DMS153 treated with DMSO at 0.1 percent for 48 hours (cell line): Measurements from ENCODE around the gene GRAMD2A.
"Not testable (repeated sequence)": the region's sequence is repeated elsewhere in the genome, so short reads cannot be mapped to it uniquely, and the experiment has no call there.

Source experiments
- DNase-seq: peaks from one replicate; lab custom pipeline; 2025; ENCODE audit not compliant: unreplicated experiment; lab: John Stamatoyannopoulos, UW

The GRAMD2A gene

DNA sequence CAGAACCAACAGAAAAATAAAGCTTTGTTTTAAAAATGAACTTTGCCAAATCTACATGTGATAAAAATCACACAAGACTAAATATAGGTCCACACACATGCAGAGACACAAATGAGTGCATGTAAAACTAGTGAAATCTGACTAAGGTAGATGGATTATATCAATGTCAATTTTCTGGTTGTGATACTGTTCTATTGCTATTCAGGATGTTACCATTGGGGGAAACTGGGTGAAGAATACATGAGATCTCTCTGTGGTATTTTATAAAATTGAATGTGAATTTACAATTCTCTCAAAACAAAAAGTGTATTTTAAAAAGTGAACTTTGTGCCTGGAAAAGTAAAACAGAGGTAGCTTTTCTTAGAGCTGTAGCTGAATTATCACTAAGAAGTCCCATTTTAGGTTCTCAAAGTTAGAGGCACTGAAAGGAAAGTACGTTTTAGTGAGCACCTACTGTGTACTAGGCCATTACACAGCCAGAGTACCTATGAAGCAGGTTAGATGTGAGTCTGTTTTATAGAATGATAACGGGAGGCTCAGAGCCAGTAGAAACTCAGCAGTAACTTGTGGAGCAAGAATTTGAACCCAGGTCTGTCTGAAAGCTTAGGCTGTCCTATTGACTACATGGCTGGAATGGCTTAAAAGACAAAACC, 8.2 kb downstream of the GRAMD2A start:
- no peak for DNase-seq

DNA sequence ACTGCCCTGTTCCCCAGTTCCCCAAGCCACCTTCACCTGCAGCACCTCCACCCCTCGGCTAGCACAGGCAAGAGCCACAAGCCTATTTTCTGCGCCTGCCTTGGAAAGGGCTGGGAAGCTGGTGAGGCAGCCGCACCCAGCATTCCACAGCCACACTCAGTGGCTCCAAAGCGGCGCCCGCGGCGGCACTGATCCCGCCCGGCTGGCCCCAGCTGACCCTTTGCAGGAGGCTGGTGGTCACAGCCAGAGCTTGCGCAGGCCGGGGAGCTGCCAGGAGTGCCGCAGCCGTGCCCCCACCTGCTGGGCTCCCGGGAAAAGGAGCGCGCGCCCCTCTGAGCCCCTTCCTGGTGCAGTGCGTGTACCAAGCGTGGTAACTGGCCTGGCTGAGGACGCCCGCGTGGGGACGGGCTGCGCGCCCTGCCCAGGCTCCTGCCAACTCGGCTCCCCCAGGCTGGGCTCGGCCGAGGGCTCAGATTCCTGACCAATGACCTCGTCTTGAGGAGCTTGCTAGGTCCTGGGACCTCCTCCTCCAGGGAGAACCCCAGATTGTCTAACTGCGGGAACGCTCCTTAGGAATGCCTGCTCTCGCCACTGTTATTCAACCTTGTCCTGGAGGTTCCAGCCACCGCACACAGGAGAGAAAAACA, 13.3 kb downstream of the GRAMD2A start:
- no peak for DNase-seq

DNA sequence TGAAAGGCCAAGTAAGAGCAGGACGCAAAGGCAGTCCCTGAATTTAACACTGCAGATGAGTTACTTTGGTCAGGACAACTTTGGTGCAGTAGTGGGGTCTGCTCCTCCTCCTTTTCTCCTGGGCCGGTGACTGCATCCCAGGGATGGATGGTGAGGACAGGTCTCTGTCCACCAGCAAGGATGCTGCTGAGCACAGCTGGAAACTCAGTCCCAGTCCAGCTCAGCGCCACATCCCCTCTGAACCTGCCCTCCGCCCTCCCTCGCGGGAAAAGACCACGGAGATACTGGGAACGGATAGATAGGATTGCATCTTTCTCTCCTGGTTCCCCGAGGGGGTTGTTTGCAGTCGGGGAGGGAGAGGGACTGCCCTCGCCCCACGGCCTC, 13.8 kb downstream of the GRAMD2A start:
- no peak for DNase-seq

GRCh38 chr15:72182673-72183072, 14.9 kb downstream of the GRAMD2A start:
- no peak for DNase-seq

GRCh38 chr15:72182244-72182643, 15.3 kb downstream of the GRAMD2A start:
- no peak for DNase-seq

GRCh38 chr15:72180761-72181324, 16.7 kb downstream of the GRAMD2A start:
- DNase-seq, result no peak

GRCh38 chr15:72179950-72180581, 17.5 kb downstream of the GRAMD2A start:
- no peak for DNase-seq

GRCh38 chr15:72178976-72179585, 18.5 kb downstream of the GRAMD2A start:
- DNase-seq, result no peak

DNA sequence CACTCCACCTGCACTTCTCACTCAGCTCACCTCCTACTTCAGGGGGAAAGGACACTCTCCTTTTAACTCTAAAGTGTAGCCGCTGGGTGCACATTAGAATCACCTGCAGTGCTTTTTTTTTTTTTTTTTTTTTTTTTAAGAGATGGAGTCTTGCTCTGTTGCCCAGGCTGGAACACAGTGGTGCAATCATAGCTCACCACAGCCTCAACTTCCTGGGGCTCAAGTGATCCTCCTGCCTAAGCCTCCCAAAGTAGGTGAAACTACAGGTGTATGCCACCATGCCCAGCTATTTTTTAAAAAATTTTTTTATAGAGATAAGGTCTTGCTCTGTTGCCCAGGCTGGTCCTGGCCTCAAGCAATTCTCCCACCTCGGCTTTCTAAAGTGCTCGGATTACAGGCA, 20.8 kb downstream of the GRAMD2A start:
- no peak for DNase-seq

DNA sequence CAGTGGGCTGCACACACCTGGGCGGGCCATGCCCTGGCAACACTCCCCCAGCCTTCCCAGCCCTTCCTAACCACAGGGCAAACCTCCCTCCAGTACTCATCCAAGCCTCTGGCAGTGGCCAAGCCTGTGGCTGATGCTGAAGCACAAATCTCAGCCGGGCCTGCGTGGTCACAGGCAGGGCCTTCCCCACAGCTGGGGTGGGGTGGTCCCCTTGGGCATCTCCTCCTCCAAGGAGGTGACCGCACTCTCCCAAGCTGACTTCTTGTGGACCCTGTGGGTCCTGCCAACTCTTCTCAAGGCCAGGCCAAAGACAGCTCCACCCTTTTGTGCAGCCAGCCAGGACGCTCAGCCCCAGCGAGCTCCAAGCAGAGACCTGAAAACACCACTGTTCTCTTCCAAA, 21.4 kb downstream of the GRAMD2A start:
- DNase-seq, result no peak

GRCh38 chr15:72175186-72176044, 22.2 kb downstream of the GRAMD2A start:
- no peak for DNase-seq

DNA sequence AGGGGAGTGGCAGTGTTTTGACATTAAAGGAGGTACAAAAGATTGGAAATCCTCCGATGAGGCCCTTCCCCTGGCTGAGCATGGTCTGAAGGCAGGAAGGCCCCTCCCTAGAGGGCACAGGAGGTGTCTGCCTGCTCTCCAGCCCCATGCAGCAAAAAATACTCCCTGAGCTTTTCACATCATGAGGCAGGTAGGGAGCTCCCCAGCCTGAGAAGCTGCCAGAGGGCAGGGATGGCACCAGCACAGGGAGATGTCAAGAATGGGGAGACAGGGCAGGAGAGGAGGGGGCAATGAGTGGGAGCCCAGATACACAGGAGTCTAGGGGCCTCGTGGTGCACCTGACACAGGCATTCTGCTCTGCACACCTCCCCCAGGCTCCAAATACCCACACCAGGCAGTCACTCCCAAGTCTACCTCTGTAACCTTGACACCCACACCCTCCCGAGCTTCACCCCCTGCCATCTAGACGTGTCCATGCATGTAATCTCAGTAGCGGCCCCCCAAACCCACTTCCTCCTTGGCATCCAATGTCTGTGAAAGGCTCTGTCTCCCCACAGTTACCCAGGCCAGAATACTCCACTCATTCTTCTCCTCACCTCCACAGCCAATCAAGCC, 22.9 kb downstream of the GRAMD2A start:
- DNase-seq, result no peak

- DNase-seq, result no peak
Observed at GRCh38 chr15:72173864-72174550, 23.6 kb downstream of the GRAMD2A start.

GRCh38 chr15:72173401-72173800, 24.2 kb downstream of the GRAMD2A start:
- DNase-seq, result no peak

DNA sequence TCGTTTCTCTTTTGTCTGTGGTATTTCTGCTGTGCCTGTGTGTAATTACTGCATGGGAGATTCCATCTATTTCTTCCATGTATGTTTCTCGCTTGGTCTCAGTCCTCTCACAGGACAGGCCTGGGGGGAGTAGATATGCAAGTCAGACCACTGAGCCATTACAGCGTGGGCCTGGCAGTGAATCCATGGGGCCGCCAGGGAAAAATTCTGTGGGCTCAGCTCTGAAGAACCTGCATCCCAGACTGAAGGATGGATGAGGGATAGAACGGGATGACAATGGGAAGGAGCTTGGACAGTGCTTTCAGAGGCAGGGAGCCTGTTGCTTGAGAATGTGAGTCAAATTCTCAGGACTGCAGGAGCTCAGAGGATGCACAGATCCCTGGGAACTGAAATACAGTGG, 24.8 kb downstream of the GRAMD2A start:
- DNase-seq, result no peak

GRCh38 chr15:72171978-72172377, 25.6 kb downstream of the GRAMD2A start:
- DNase-seq, result not testable (repeated sequence)

DNA sequence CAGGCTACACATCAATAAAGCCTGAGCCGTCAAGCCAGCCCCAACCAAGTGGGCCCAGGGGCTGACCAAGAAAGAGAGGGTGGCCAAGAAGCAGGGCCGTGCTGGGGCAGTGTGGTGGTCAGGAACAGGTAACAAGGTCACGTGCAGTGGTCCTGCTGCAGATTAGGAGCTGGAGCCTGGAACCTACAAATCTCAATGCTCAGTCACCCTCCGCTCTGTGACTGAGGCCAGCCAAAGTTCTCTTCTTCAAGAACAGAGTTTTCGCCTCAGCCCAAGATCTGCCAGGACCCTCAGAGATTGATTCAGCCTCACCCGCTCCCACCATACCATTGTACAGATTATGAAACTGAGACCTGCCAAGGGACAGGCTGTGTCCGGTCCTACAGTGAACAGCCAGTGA, 26.9 kb downstream of the GRAMD2A start:
- no peak for DNase-seq

GRCh38 chr15:72169921-72170611, 27.5 kb downstream of the GRAMD2A start:
- DNase-seq, result no peak

- DNase-seq, result no peak
Observed at GRCh38 chr15:72169236-72169920, 28.2 kb downstream of the GRAMD2A start.
